SK-N-SH treated with all-trans-retinoic acid at 6 μM for 48 hours (cell line): ENCODE data around the gene AZIN2.

Experiments used
- ATAC-seq: fragments of 200-7000 bp; cut with Tn5 transposase; 3 replicates; pipeline ENCODE4 v1.9.1; 2020; ENCODE audit warnings: mild to moderate bottlenecking, moderate library complexity
- ARNTL ChIP-seq: fragments of 450-650 bp; formaldehyde crosslinking; IDR thresholded peaks from 2 replicates; pipeline ENCODE4 v1.5.0; 2020; ENCODE audit warnings: low read depth, mild to moderate bottlenecking, moderate library complexity, borderline replicate concordance
- BACH2 ChIP-seq: fragments of 250-450 bp; sonication (Bioruptor Pico); IDR thresholded peaks from 2 replicates; pipeline ENCODE4 v1.9.0; 2021; ENCODE audit warnings: mild to moderate bottlenecking, borderline replicate concordance
- CREB5 ChIP-seq: fragments of 250-450 bp; sonication (Bioruptor Pico); IDR thresholded peaks from 2 replicates; pipeline ENCODE4 v1.5.1; 2020; ENCODE audit warnings: low read depth, mild to moderate bottlenecking, moderate library complexity
- CSDC2 ChIP-seq: fragments of 250-450 bp; sonication (Bioruptor Pico); IDR thresholded peaks from 2 replicates; pipeline ENCODE4 v1.5.0; 2020; ENCODE audit warnings: mild to moderate bottlenecking, moderate library complexity
- CSRNP3 ChIP-seq: fragments of 250-450 bp; sonication (Bioruptor Pico); IDR thresholded peaks from 2 replicates; pipeline ENCODE4 v1.5.1; 2021; ENCODE audit warnings: mild to moderate bottlenecking, moderate library complexity
- ESRRG ChIP-seq: fragments of 250-450 bp; sonication (Bioruptor Pico); IDR thresholded peaks from 2 replicates; pipeline ENCODE4 v1.6.1; 2021; ENCODE audit warnings: mild to moderate bottlenecking
- GLIS3 ChIP-seq: fragments of 250-450 bp; sonication (Bioruptor Pico); IDR thresholded peaks from 2 replicates; pipeline ENCODE4 v1.5.0; 2020; ENCODE audit warnings: mild to moderate bottlenecking, moderate library complexity
- ISL1 ChIP-seq: fragments of 250-450 bp; sonication (Bioruptor Pico); IDR thresholded peaks from 2 replicates; pipeline ENCODE4 v2.1.2; 2022; ENCODE audit warnings: mild to moderate bottlenecking, moderate library complexity
- OSR1 ChIP-seq: fragments of 250-450 bp; sonication (Bioruptor Pico); IDR thresholded peaks from 2 replicates; pipeline ENCODE4 v1.8.0; 2022; ENCODE audit warnings: moderate library complexity, mild to moderate bottlenecking, inconsistent platforms
- PATZ1 ChIP-seq: fragments of 250-450 bp; sonication (Bioruptor Pico); IDR thresholded peaks from 2 replicates; pipeline ENCODE4 v1.8.0; 2020; ENCODE audit warnings: mild to moderate bottlenecking, moderate library complexity, borderline replicate concordance
- POU6F1 ChIP-seq: fragments of 250-450 bp; sonication (Bioruptor Pico); IDR thresholded peaks from 2 replicates; pipeline ENCODE4 v1.8.0; 2021; ENCODE audit warnings: low read depth, mild to moderate bottlenecking, moderate library complexity, borderline replicate concordance
- PPARA ChIP-seq: fragments of 250-450 bp; sonication (Bioruptor Pico); IDR thresholded peaks from 2 replicates; pipeline ENCODE4 v1.5.0; 2020; ENCODE audit warnings: mild to moderate bottlenecking, borderline replicate concordance
- RARB ChIP-seq: fragments of 250-450 bp; sonication (Bioruptor Pico); IDR thresholded peaks from 2 replicates; pipeline ENCODE4 v1.8.0; 2021; ENCODE audit warnings: mild to moderate bottlenecking, moderate library complexity
- TCF4 ChIP-seq: fragments of 250-450 bp; sonication (Bioruptor Pico); IDR thresholded peaks from 2 replicates; pipeline ENCODE4 v1.8.0; 2021; ENCODE audit warnings: mild to moderate bottlenecking, moderate library complexity, borderline replicate concordance
- TOX ChIP-seq: fragments of 250-450 bp; sonication (Bioruptor Pico); IDR thresholded peaks from 2 replicates; pipeline ENCODE4 v1.8.0; 2021; ENCODE audit warnings: mild to moderate bottlenecking, moderate library complexity, borderline replicate concordance
- TSHZ2 ChIP-seq: fragments of 250-450 bp; sonication (Bioruptor Pico); IDR thresholded peaks from 2 replicates; pipeline ENCODE4 v1.5.0; 2020; ENCODE audit warnings: mild to moderate bottlenecking, moderate library complexity
- ZC3H10 ChIP-seq: fragments of 250-450 bp; sonication (Bioruptor Pico); IDR thresholded peaks from 2 replicates; pipeline ENCODE4 v1.5.1; 2021; ENCODE audit warnings: mild to moderate bottlenecking, moderate library complexity
- ZFP3 ChIP-seq: fragments of 250-450 bp; sonication (Bioruptor Pico); IDR thresholded peaks from 2 replicates; pipeline ENCODE4 v1.5.0; 2020; ENCODE audit warnings: mild to moderate bottlenecking, moderate library complexity
- ZFP30 ChIP-seq: fragments of 450-650 bp; formaldehyde crosslinking; IDR thresholded peaks from 2 replicates; pipeline ENCODE4 v1.5.0; 2022; ENCODE audit warnings: mild to moderate bottlenecking, moderate library complexity
- ZNF565 ChIP-seq: fragments of 450-650 bp; formaldehyde crosslinking; conservative IDR thresholded peaks from 2 replicates; pipeline ENCODE4 v1.5.0; 2020; ENCODE audit warnings: low read depth, mild to moderate bottlenecking, moderate library complexity
- ZNF70 ChIP-seq: fragments of 450-650 bp; formaldehyde crosslinking; IDR thresholded peaks from 2 replicates; pipeline ENCODE4 v1.5.0; 2020; ENCODE audit warnings: mild to moderate bottlenecking, moderate library complexity
- ZNF8 ChIP-seq: fragments of 450-650 bp; formaldehyde crosslinking; IDR thresholded peaks from 2 replicates; pipeline ENCODE4 v1.5.0; 2020; ENCODE audit warnings: mild to moderate bottlenecking, moderate library complexity

AZIN2 gene

GRCh38 chr1:33127001-33127823, 46.3 kb downstream of the AZIN2 start:
- peak; percentile 99 for ATAC-seq

GRCh38 chr1:33128781-33129180, 47.8 kb downstream of the AZIN2 start:
- TF ChIP-seq ZNF8 (CRISPR knock-in tag) (no peak), ZFP3 (CRISPR knock-in tag) (0 out of 2 replicates have a peak, but pooled peaks have one; percentile 38)
- no peak for ATAC-seq

More at GRCh38 chr1:33127001-33127823, 46.3 kb downstream of the AZIN2 start:
- no peak for TF ChIP-seq TSHZ2
- TF ChIP-seq PATZ1, result peak; percentile 68; the same call in 1 of the 2 replicates
- peak; percentile 85 for TF ChIP-seq ZNF8 (CRISPR knock-in tag)
- TF ChIP-seq ZFP30 (CRISPR knock-in tag), result no peak
- 0 out of 2 replicates have a peak, but pooled peaks have one; percentile 52 for TF ChIP-seq CSRNP3 (CRISPR knock-in tag)
- TF ChIP-seq TOX (CRISPR knock-in tag), result no peak
- TF ChIP-seq OSR1 (CRISPR knock-in tag), result no peak
- 0 out of 2 replicates have a peak, but pooled peaks have one; percentile 66 for TF ChIP-seq ZFP3 (CRISPR knock-in tag)
- 0 out of 2 replicates have a peak, but pooled peaks have one; percentile 19 for TF ChIP-seq GLIS3 (CRISPR knock-in tag)
- no peak for TF ChIP-seq ZC3H10 (CRISPR knock-in tag)

- ATAC-seq, result no peak
- TF ChIP-seq PPARA (CRISPR knock-in tag) (no peak), ZNF70 (CRISPR knock-in tag) (no peak), ARNTL (CRISPR knock-in tag) (no peak), OSR1 (CRISPR knock-in tag) (no peak), PATZ1 (no peak), ZFP30 (CRISPR knock-in tag) (no peak), TSHZ2 (no peak), GLIS3 (CRISPR knock-in tag) (no peak), CREB5 (CRISPR knock-in tag) (no peak), ZFP3 (CRISPR knock-in tag) (no peak), ZC3H10 (CRISPR knock-in tag) (no peak), ZNF565 (CRISPR knock-in tag) (no peak), TCF4 (CRISPR knock-in tag) (no peak), ZNF8 (CRISPR knock-in tag) (no peak), POU6F1 (CRISPR knock-in tag) (no peak), ESRRG (CRISPR knock-in tag) (no peak), RARB (CRISPR knock-in tag) (no peak), ISL1 (no peak), CSDC2 (no peak), BACH2 (CRISPR knock-in tag) (no peak)
Observed at GRCh38 chr1:33130297-33130696, 49.3 kb downstream of the AZIN2 start.
